Measurements from ENCODE around the gene APOL1. TPM values are rescaled to one million over a fixed set of nuclear protein-coding genes. Genes with fewer than 3 reads are reported as not detected.
"Not testable (repeated sequence)": the region's sequence is repeated elsewhere in the genome, so short reads cannot be mapped to it uniquely, and the experiment has no call there.

APOL1 gene, protein sequence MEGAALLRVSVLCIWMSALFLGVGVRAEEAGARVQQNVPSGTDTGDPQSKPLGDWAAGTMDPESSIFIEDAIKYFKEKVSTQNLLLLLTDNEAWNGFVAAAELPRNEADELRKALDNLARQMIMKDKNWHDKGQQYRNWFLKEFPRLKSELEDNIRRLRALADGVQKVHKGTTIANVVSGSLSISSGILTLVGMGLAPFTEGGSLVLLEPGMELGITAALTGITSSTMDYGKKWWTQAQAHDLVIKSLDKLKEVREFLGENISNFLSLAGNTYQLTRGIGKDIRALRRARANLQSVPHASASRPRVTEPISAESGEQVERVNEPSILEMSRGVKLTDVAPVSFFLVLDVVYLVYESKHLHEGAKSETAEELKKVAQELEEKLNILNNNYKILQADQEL
- 10 to 100 TPM in 3 of 4 donors, 1 to 10 TPM in 1; 9.9 to 13.5 (median 12.0) TPM for polyA plus RNA-seq (ENCODE audit: insufficient read length in 4 of 4)

DNA sequence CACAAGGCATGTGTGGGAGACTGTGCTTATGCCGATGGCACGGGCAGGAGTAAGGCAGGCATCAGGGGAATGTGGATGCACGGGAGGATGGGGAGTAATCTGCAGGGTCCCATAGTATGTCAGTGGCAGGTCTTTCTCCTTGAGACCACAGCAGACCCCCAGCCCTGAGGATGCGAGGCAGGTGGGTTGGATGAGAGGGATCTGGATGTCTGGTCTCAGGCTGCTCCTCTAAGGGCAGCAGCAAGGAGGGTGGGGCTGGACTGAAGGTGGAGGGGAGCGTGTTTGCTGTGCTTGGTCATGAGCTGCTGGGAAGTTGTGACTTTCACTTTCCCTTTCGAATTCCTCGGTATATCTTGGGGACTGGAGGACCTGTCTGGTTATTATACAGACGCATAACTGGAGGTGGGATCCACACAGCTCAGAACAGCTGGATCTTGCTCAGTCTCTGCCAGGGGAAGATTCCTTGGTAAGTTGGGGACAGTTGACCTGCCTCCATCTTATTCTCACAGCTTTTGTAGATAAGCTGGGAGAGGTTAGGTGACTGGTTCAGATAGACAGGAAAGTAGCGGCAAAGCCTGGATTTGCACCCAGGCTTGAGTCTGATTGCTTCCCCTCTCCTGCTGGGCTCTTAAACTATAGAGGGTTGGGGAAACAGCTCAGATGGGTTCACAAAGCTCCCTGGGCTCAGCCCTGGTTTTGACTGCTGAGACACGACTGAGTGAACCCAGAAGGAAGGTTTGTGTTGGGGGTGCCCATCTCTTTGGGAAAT lies at the start of gene APOL1:
TSS of gene APOL1 (plus strand) at position 380 of the 769 bp plus-strand sequence. CDS start 1,823 bp downstream, outside the sequence.
- no peak for DNase-seq (ENCODE audit: low read depth in 4 of 4, low spot score in 3 of 4)

DNA sequence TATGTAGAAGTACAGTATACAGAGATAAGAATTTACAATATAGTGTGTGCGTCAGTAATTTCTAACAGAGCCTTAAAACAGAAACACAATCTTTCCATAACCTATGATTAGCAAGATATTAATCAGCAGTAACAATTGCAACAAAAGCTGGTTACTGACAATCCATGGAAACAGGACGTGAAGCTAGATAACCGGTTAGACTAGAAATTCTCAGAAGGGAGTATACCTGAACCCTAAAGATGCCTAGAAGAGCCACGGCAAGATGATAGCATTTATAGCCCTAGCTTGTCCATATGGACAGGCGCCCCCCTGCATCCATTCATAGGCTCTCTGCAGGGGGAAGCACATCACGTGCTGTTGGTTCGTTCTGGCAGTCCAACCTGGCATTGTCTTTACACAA lies 49.5 kb upstream of the APOL1 start:
- not testable (repeated sequence) for DNase-seq (ENCODE audit: low read depth in 4 of 4, low spot score in 3 of 4)

DNA sequence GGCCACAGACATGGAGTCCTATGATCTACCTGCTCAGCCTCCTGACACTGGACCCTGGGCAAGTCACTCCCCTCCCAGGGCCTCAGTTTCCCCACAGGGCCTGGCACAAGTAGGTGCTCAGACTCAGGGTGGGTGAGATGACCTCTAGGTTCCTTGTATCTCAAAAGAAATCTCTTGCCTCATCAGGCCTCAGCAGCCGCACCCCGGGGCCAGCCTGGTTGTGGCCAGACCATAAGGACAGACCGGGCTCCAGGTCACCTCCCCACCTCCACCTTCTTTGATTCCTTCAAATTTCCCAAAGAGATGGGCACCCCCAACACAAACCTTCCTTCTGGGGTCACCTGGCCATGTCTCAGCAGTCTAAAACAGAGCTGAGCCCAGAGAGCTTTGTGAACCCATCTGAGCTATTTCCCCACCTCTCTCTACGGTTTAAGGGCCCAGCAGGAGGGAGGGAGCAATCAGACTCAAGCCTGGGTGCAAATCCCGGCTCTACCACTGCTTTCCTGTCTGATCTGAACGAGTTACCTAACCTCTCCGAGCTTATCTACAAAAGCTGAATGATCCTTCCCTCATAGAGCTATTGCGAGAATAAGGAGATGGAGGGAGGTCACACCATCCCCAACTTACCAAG lies 48.8 kb upstream of the APOL1 start:
- DNase-seq (ENCODE audit: low read depth in 4 of 4, low spot score in 3 of 4): no peak

DNA sequence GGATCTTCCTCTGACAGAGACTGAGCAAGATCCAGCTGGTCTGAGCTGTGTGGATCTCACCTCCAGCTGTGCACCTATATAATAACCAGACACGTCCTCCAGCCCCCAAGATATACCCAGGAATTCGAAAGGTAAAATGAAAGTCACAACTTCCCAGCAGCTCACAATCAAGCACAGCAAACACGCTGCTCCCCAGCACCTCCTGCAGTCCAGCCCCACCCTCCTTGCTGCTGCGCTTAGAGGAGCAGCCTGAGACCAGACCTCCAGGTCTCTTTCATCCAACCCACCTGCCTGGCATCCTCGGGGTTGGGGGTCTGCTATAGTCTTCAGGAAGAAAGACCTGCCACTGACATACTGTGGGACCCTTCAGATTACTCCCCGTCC lies 48.3 kb upstream of the APOL1 start:
- DNase-seq (ENCODE audit: low read depth in 4 of 4, low spot score in 3 of 4): no peak

DNA sequence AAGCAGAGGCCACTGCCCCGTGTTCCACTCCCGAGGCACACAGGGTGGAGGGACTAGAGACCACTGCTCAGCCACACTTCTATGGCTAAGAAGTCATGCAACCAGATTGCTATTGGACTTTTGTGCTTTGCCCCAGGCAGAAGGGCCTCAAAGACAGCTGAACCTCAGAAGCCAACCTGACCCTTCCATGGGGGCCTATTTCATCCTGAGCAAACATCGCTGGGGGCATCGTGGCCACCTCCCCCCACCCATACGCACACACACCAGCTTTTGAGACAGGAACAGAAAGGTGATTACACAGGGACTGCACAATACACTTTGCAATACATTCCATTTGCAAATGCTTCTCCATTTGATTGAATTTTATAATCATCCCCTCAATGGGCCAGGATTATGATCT lies 47.4 kb upstream of the APOL1 start:
- not testable (repeated sequence) for DNase-seq (ENCODE audit: low read depth in 4 of 4, low spot score in 3 of 4)

DNA sequence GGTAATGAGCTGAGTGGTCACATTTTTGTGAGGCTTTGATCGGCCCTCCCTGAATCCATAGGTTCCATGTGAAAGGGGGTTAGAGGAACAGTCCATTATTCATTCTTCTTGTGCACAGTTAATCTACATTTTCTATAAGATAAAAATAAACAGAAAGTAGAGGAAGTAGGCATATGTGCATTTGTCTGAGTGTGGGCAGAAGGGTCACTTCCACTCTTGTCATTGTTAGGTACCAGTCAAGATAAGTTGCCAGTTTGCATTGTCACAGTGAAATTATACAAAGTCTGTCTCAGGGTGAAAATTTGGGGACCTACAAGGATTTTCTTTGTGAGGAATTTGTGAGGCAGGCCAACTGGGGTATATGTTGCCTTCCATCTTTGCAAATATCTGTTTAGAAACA lies 46.7 kb upstream of the APOL1 start:
- no peak for DNase-seq (ENCODE audit: low read depth in 4 of 4, low spot score in 3 of 4)

DNA sequence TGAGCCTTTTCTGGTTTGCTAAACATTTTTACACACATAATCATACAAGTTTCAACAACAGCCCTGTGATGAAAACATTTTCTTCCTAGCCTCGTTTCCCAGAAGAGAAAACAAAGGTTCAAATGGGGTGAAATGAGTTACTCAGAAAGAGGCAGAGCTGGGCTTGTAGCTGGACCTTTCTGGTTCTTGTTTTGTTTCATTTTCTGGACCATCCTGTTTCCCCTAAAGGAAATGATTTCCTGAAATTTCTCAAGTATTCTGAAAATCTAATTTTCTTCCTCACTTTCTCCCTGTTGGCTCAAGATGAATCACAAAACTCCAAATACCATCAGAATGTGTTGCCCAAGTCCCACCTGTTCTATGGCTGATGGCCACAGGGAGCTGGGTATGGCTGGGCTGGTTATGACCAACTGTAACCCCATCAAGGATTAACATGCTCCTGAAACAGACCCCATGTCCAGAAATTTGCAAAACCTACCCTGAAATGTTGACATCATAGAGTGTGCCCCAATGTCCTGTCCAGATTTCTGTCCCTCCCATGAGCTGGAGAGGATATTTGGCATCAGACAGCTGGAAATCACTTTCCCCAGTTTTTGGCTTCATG lies 44.7 kb upstream of the APOL1 start:
- no peak for DNase-seq (ENCODE audit: low read depth in 4 of 4, low spot score in 3 of 4)

DNA sequence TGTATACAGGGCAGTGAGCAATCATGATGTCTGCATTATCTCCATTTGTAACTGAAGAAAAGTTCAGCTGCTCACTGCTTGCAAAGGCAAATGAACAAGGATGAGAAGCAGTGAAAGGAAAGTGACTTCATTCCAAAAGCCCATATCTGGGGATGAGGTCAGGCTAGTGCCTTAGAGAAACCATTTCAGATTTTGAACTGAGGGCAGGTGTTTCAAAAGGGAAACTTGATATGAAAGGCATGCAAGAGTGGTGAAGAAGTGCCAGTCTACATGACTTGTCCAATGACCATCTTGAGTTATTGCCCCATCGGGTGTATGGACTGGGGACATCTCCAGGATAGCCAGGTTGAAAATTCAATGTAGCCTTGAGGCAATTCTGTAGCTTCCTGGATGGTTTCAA lies 44.0 kb upstream of the APOL1 start:
- DNase-seq (ENCODE audit: low read depth in 4 of 4, low spot score in 3 of 4): no peak

DNA sequence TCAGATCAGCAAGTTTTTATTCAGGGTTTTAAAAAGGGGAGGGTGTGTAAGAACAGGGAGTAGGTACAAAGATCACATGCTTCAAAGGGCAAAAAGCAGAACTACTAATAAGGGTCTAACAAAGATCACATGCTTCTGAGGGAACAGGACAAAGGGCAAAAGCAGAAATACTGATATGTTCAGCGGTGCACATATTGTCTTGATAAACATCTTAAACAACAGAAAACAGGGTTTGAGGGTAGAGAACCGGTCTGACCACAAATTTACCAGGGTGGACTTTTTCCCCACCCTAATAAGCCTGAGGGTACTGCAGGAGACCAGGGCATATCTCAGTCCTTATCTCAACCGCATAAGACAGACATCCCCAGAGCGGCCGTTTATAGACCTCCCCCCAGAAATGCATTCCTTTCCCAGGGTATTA lies 43.4 kb upstream of the APOL1 start:
- DNase-seq (ENCODE audit: low read depth in 4 of 4, low spot score in 3 of 4): not testable (repeated sequence)

DNA sequence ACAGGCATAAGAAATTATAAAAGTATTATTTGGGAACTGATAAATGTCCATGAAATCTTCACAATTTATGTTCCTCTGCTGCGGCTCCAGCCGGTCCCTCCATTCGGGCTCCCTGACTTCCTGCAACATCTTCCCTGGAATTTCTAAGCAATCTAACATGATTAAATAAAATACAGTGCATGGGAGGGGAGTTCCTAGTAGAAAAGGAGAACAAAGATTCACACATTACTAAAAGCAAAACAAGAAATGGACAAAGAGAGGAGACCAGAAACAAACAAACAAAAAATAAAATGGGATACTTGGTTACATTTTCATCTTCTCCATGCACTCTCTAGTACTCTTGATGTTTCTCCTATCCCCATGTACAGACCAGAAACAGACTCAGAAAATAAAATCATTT lies 42.7 kb upstream of the APOL1 start:
- no peak for DNase-seq (ENCODE audit: low read depth in 4 of 4, low spot score in 3 of 4)

DNA sequence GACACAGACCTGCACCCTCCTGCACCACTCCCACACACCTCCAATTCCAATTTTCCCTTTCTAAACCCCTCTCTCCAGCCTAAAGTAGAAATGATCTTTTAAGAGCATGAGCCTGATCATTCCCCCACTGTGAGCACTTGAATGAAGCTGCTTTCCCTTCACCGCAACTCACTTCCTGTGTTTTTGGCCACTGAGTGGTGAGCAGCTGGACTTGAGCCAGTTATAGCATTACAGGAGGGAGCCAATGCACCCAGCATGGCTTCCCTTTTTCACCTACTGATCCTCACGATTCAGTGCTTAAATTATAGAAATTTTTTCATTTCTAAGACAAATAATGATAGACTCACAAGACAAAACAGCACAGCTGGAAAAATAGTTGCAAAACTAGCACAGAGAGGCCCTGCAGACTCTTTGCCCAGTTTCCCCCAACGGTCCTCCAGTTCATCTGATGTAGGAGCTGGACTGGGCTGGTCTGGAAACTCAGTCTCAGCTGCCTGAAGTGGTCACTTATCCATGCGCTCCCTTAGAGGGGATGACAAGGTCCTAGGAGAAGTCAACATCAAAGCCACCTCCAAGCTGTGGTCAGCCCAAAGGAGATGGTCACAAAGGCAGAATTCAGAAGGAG lies 41.6 kb upstream of the APOL1 start:
- no peak for DNase-seq (ENCODE audit: low read depth in 4 of 4, low spot score in 3 of 4)

DNA sequence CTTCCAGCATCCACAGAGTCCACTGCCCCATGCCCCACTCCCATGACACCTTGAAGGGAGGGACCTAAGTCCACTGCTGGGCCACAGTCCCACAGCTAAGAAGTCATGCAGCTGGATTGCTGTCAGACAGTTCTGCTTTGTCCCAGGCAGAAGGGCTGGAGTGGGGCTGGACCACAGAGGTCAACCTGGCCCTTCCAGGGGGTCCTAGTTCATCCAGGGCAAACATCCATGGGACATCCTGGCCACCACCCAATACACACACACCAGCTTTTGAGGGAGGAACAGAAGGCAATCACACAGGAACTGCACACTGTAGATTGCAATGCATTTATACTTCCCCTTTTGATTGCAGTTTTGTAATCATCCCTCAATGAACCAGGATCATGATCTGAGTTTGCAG lies 40.0 kb upstream of the APOL1 start:
- DNase-seq (ENCODE audit: low read depth in 4 of 4, low spot score in 3 of 4): no peak

DNA sequence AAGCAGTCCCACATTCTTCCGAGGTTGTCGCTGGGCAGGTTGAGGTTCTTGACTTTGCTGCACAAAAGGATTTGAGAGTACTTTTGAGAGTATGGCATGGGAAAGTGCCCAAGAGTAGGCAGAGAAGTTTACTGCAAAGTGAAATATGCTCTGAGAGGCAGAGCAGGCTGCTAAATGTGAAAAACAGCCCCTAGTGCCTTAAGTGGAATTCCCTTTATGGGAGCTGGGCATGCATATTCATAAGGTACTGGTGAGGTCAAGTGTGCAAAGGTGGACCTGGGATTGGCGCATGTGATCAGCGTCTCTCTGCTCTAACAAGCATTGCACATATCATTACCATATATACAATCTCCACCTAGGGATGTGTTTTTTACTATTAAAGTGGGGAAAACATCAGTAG lies 39.3 kb upstream of the APOL1 start:
- DNase-seq (ENCODE audit: low read depth in 4 of 4, low spot score in 3 of 4): no peak

DNA sequence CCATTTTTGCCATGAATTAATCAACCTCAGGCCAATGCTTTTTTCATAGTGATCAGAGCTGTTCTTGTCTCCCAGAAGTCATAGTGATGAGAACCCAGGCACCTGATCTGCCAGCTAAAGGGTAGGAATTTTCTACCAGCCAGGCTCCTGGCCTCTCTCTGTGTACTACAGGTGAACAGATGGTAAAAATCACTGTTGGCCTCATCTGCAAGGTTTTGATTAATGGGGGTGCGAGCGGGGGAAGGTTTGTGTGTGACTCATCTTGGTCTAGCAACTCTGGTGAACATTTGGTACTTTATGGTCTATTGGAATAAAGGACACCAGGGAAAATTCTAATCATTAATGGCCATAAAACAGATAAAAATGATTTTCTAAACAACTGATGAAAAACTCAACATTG lies 37.0 kb upstream of the APOL1 start:
- DNase-seq (ENCODE audit: low read depth in 4 of 4, low spot score in 3 of 4): no peak

DNA sequence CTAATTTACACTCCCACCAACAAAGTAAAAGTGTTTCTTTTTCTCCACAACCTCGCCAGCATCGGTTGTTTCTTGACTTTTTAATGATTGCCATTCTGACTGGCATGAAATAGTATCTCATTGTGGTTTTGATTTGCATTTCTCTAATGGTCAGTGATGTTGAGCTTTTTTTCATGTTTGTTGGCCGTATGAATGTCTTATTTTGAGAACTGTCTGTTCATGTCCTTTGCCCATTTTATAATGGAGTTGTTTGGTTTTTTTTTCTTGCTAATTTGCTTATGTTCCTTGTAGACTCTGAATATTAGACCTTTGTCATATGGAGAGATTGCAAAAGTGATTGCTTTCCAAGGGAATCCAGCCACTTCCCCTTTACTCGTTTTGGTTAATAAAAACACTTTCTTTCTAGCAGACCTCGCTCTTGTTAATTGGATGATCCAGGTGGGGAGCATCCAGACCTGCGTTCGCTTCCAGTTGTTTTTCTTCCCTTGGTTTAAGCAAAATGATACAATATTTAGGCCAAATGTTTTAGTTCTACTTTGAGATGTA lies 34.2 kb upstream of the APOL1 start:
- no peak for DNase-seq (ENCODE audit: low read depth in 4 of 4, low spot score in 3 of 4)

DNA sequence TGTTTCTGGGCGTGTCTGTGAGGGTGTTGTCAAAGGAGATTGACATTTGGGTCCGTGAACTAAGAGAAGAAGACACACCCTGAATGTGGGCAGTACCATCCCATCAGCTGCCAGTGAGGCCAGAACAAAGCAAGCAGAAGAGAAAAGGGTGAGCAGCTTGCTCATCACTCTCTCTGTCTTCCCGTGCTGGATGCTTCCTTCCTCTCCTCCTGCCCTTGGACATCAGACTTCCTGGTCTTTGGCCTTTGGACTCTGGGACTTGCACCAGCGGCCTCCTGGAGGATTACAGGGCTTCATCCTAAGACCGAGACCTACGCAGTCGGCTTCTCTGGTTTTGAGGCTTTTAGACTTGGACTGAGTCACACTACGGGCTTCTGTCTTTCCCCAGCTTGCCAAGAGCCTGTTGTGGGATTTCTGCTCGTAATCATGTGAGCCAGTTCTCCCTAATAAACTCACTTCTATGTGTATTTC lies 32.4 kb upstream of the APOL1 start:
- no peak for DNase-seq (ENCODE audit: low read depth in 4 of 4, low spot score in 3 of 4)

DNA sequence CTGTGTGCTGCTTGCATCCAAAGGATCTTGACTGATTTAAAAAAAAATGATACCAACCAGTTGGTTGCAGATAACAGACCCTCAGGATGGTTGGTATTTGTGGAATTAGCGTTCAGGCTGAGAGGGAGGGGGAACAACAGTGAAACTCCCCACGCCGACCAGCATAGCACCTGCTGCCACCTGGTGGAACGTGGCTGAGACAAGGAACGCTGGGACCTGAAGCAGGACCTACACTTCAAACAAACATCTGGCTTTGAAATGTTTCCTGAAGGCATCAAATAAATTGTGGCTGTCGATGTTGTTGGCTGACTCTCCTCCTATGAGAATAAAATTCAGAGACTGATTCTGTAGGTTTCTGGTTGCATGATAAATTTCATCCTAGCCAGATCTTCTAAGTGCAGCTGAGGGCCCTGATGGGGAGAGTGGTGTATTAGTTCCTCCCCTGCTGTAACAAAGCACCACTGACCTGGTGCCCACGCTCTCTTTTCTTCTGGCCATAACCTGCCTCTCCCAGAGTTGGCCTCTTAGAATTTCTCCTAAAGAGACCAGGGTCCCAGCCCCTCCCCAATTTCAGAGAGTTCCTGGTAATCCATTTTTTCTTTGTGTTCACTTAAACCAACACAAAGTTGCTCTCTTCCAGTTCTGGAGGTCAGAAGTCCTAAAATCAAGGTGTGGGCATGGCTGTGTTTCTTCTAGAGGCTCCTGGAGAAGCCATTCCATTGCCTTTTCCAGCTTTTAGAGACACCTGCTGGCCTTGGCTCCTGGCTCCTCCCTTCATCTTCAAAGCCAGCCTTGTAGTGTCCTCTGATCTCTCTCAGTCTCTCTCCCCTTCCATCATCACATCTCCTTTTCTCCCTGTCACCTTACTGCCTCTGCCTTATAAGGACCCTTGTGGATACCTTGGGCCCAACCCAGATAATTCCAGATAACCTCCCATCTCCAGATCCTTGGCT lies 30.9 kb upstream of the APOL1 start:
- DNase-seq (ENCODE audit: low read depth in 4 of 4, low spot score in 3 of 4): no peak

DNA sequence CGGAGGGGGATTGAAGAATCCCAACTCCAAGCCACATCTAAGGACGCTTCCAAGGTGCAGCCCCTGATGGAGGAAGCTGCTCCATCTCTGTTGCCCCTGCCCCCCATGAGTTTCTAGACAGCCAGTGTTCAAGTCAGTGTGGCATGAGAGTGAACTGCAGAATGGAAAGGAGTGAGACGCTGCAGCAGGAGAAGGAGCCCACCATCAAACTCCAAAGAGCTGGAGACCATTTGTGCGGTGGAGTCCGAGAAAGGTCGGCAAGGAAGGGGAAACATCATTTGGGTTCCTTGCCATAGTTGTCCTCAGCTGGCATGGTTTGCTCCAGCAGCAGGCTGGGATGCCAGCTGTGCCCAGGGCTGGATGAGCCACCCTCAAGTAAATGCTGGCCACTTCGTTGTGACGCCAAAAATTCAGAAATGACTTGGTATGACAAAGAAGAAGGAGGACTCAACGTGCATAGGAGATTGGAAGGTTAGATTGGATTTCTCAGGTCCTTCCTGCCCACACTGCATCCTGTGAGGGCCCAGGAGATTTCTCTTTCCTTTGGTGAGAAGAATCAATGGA lies 30.0 kb upstream of the APOL1 start:
- DNase-seq (ENCODE audit: low read depth in 4 of 4, low spot score in 3 of 4): no peak

DNA sequence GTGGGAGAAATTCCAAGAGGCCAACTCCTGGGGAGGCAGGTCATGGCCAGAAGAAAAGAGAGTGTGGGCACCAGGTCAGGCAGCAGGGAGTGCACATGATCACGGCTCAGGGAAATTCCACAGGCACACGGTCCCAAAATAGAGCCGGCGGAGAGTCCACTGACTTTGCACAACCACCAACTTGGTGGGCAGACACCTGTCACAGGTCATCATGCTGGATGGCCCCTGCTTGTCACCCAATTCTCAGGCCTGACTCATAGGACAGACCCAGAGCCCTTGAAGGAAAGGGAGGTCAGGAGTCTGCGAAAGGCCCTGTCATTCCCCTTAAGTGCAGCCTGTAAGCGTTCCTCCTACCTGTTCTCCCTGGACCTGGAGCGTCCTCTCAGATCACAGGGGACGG lies 29.4 kb upstream of the APOL1 start:
- DNase-seq (ENCODE audit: low read depth in 4 of 4, low spot score in 3 of 4): no peak

All from left renal pelvis (tissue), 4 donors.